Trophoblast cell (in vitro differentiated cells and primary cell): ENCODE data around the gene SLC17A9.
"Not testable (repeated sequence)": the region's sequence is repeated elsewhere in the genome, so short reads cannot be mapped to it uniquely, and the experiment has no call there.

Experiments used
- DNase-seq, 2 donors: peaks; one replicate each; pipeline ENCODE4 v3.0.0-alpha.2; 2016
- H2AFZ ChIP-seq: 2 replicates; pipeline ENCODE4 v1.6.1; 2013; ENCODE audit warnings: low read length, moderate library complexity, mild to moderate bottlenecking; ENCODE audit not compliant: insufficient read depth, poor library complexity
- H2AK5ac ChIP-seq: 2 replicates; pipeline ENCODE4 v1.6.1; 2013; ENCODE audit warnings: mild to moderate bottlenecking, low read length
- H2BK120ac ChIP-seq: 2 replicates; pipeline ENCODE4 v1.6.1; 2013; ENCODE audit warnings: low read length, mild to moderate bottlenecking, moderate library complexity; ENCODE audit not compliant: insufficient read depth, poor library complexity
- H2BK12ac ChIP-seq: 2 replicates; pipeline ENCODE4 v1.6.1; 2013; ENCODE audit warnings: mild to moderate bottlenecking, low read length, moderate library complexity
- H2BK5ac ChIP-seq: 2 replicates; pipeline ENCODE4 v1.6.1; 2013; ENCODE audit warnings: low read length, low read depth, moderate library complexity, mild to moderate bottlenecking; ENCODE audit not compliant: poor library complexity
- H3K14ac ChIP-seq: 2 replicates; pipeline ENCODE4 v1.6.1; 2013; ENCODE audit warnings: mild to moderate bottlenecking, low read length
- H3K18ac ChIP-seq: 2 replicates; pipeline ENCODE4 v1.6.1; 2013; ENCODE audit warnings: mild to moderate bottlenecking, low read length
- H3K23ac ChIP-seq: 2 replicates; pipeline ENCODE4 v1.6.1; 2013; ENCODE audit warnings: low read length
- H3K27ac ChIP-seq: 2 replicates; pipeline ENCODE4 v1.5.1; 2013; ENCODE audit warnings: low read depth, mild to moderate bottlenecking, inconsistent platforms, low read length, moderate library complexity
- H3K27me3 ChIP-seq: 2 replicates; pipeline ENCODE4 v1.6.1; 2013; ENCODE audit warnings: inconsistent platforms, mild to moderate bottlenecking, low read length, moderate library complexity; ENCODE audit not compliant: insufficient read depth
- H3K36me3 ChIP-seq, 2 experiments: 1 replicate in 1 of 2; 2 replicates in 1 of 2; pipeline ENCODE4 v1.6.1; 2013; ENCODE audit warnings: low read length in 2 of 2, mild to moderate bottlenecking in 2 of 2, moderate library complexity in 1 of 2; ENCODE audit not compliant: insufficient read depth in 2 of 2, control insufficient read depth in 1 of 2
- H3K4ac ChIP-seq: 2 replicates; pipeline ENCODE4 v1.6.1; 2013; ENCODE audit warnings: low read depth, mild to moderate bottlenecking, low read length, moderate library complexity
- H3K4me1 ChIP-seq, 2 experiments: 1 replicate in 1 of 2; 2 replicates in 1 of 2; pipeline ENCODE4 v1.6.1; 2013; ENCODE audit warnings: low read length in 2 of 2, mild to moderate bottlenecking in 2 of 2, moderate library complexity in 1 of 2; ENCODE audit not compliant: insufficient read depth in 2 of 2, control insufficient read depth in 1 of 2
- H3K4me2 ChIP-seq: 2 replicates; pipeline ENCODE4 v1.6.1; 2013; ENCODE audit warnings: inconsistent platforms, mild to moderate bottlenecking, low read length, moderate library complexity
- H3K4me3 ChIP-seq: 2 replicates; pipeline ENCODE4 v1.5.1; 2013; ENCODE audit warnings: mild to moderate bottlenecking, low read depth, low read length, inconsistent platforms
- H3K79me1 ChIP-seq: one replicate; pipeline ENCODE4 v1.6.1; 2013; ENCODE audit warnings: low read length
- H3K79me2 ChIP-seq: 2 replicates; pipeline ENCODE4 v1.6.1; 2013; ENCODE audit warnings: low read length, mild to moderate bottlenecking; ENCODE audit not compliant: control insufficient read depth, insufficient read depth, poor library complexity
- H3K9ac ChIP-seq: 2 replicates; pipeline ENCODE4 v1.6.1; 2013; ENCODE audit warnings: mild to moderate bottlenecking, low read length
- H3K9me3 ChIP-seq: 2 replicates; pipeline ENCODE4 v1.6.1; 2013; ENCODE audit warnings: low read depth, mild to moderate bottlenecking, control low read depth, inconsistent platforms, low read length; ENCODE audit not compliant: insufficient read depth
- H4K12ac ChIP-seq: 2 replicates; pipeline ENCODE4 v1.6.1; 2013; ENCODE audit warnings: low read depth, mild to moderate bottlenecking, low read length, moderate library complexity
- H4K8ac ChIP-seq: 2 replicates; pipeline ENCODE4 v1.6.1; 2013; ENCODE audit warnings: low read depth, mild to moderate bottlenecking, low read length, moderate library complexity
- H4K91ac ChIP-seq: one replicate; pipeline ENCODE4 v1.6.1; 2013; ENCODE audit warnings: low read depth, mild to moderate bottlenecking, low read length, moderate library complexity
- WGBS: extraction: QIAGEN DNeasy Blood & Tissue Kit; methylation state at CpG from one replicate; pipeline ENCODE4 v1.1.7; 2013; ENCODE audit warnings: missing lambda C conversion rate; ENCODE audit not compliant: insufficient read length, insufficient coverage; ENCODE audit errors: extremely low coverage; 5-methylcytosine and 5-hydroxymethylcytosine counted together

SLC17A9 gene

DNA sequence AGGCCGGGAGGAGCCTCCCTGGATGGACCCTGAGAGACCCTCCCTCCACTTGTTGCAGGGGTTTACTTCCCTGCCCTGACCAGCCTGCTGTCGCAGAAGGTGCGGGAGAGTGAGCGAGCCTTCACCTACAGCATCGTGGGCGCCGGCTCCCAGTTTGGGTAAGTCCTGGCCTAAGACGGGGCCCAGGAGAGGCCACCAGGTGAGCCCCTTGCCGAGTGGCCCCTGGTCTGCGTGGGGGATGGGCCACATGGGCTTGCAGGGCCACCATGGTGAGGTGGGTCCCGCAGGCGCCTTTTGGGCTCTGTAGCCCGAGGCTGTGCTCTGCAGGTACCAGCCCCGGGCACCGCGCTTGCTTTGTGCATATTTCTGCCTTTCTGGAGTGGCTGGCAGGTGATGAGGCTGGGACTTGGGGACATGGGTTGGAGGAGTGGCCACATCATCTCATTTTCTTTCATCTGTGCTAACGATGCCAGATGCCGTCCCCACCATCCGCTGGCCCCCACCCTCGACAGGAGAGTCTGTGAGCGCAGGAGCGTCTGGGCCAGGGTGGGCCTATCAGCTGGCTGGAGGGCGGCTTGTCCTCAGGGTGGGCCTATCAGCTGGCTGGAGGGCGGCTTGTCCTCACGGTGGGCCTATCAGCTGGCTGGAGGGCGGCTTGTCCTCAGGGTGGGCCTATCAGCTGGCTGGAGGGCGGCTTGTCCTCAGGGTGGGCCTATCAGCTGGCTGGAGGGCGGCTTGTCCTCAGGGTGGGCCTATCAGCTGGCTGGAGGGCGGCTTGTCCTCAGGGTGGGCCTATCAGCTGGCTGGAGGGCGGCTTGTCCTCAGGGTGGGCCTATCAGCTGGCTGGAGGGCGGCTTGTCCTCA, 8.2 kb downstream of the SLC17A9 start:
- H3K4ac ChIP-seq, H2AFZ ChIP-seq, H3K9me3 ChIP-seq, H3K79me2 ChIP-seq, H3K4me2 ChIP-seq, H3K4me3 ChIP-seq, H2AK5ac ChIP-seq, H4K91ac ChIP-seq, H2BK120ac ChIP-seq, H3K14ac ChIP-seq, H3K23ac ChIP-seq, H2BK12ac ChIP-seq, H3K36me3 ChIP-seq, H3K27ac ChIP-seq, H3K9ac ChIP-seq, H2BK5ac ChIP-seq, H3K18ac ChIP-seq, H3K4me1 ChIP-seq, H3K27me3 ChIP-seq, H3K79me1 ChIP-seq, H4K8ac ChIP-seq, H4K12ac ChIP-seq: not testable (repeated sequence)
- no CpG with 5 or more reads among the region's 31 CpGs for WGBS
- DNase-seq = peak in 1 of 2 donors; percentile 36

DNA sequence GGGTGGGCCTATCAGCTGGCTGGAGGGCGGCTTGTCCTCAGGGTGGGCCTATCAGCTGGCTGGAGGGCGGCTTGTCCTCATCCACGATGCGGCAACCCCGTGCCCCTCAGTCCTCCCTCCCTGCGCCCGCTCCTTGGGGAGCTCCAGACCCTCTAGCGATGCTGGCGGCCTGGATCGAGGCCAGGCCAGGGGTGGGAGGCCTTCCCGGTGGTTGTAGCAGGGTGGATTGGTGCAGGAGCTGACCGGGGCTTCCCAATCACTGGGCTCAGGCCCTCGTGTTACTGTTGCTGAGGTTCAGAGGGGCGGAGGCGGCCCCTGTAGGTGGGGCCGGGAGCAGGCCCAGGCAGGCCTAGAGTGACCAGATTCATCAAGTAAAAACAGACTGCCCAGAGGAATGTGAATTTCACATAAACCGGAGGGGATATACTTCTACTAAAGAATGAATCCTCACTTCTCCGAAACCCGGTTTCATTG, 8.8 kb downstream of the SLC17A9 start:
- Histone ChIP-seq H3K36me3 (peaks cover 0 to 2% of the 10 kb centered on the region in 2 experiments), H2AFZ (no peak overlapping the region), H3K79me1 (no peaks in the 10 kb centered on the region), H2BK12ac (no peak overlapping the region), H4K12ac (no peak overlapping the region), H2BK5ac (no peak overlapping the region), H3K9ac (no peak overlapping the region), H4K91ac (no peak overlapping the region), H3K14ac (no peak overlapping the region), H3K18ac (no peak overlapping the region), H3K4me3 (no peak overlapping the region), H3K23ac (no peak overlapping the region), H4K8ac (no peak overlapping the region), H2AK5ac (no peak overlapping the region), H3K27ac (no peak overlapping the region), H3K9me3 (peaks cover 10% of the 10 kb centered on the region), H3K4me2 (no peak overlapping the region), H3K4me1 (no peaks in the 10 kb centered on the region), H2BK120ac (no peak overlapping the region), H3K4ac (no peak overlapping the region), H3K79me2 (no peaks in the 10 kb centered on the region), H3K27me3 (no peaks in the 10 kb centered on the region)
- DNase-seq = no peak
- WGBS = no CpG with 5 or more reads among the region's 19 CpGs

- no peak overlapping the region for H3K18ac ChIP-seq
Observed at GRCh38 chr20:62961799-62962198, 9.3 kb downstream of the SLC17A9 start.

DNA sequence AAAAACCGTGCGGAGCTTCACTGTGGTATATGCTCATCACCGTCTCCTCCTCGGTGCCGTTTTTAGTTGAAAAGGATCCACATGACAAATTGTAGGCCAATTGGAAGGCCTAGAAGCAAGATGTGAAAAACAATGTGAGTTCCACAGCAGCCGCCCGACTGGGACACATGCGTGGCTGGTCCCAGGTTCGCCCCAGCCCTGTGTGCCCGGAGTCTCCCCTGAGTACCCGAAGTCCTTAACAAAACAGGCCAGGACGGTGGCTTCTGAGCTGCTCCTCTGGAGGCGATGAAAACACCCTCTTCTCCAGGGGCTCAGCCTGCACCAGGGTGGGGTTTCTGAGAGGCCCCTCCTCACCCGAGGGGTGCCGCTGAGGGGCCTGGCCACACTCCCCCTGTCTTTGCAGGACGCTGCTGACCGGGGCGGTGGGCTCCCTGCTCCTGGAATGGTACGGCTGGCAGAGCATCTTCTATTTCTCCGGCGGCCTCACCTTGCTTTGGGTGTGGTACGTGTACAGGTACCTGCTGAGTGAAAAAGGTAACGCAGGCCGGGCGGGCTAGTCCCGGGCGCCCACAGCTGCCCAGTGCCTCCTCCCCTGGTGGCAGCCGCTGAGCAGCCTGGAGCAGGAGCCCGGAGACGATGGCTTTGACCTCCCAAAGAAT, 9.8 kb downstream of the SLC17A9 start:
- no CpG with 5 or more reads among the region's 30 CpGs for WGBS
- no peak overlapping the region for H3K4me2 ChIP-seq
- no peak overlapping the region for H4K12ac ChIP-seq
- no peaks in the 10 kb centered on the region for H3K79me1 ChIP-seq
- H2BK12ac ChIP-seq = no peak overlapping the region
- no peak overlapping the region for H3K4me3 ChIP-seq
- H4K91ac ChIP-seq = no peak overlapping the region
- no peak overlapping the region for H2AK5ac ChIP-seq
- H3K23ac ChIP-seq = no peak overlapping the region
- no peak overlapping the region for H2AFZ ChIP-seq
- H3K14ac ChIP-seq = no peak overlapping the region
- DNase-seq = no peak
- no peaks in the 10 kb centered on the region for H3K4me1 ChIP-seq
- H2BK120ac ChIP-seq = no peak overlapping the region
- H4K8ac ChIP-seq = no peak overlapping the region
- no peak overlapping the region for H3K9ac ChIP-seq
- no peak overlapping the region for H2BK5ac ChIP-seq
- H3K79me2 ChIP-seq = no peaks in the 10 kb centered on the region
- no peak overlapping the region for H3K27ac ChIP-seq
- H3K18ac ChIP-seq = no peak overlapping the region
- H3K27me3 ChIP-seq = no peaks in the 10 kb centered on the region
- H3K36me3 ChIP-seq = peaks cover 0 to 2% of the 10 kb centered on the region in 2 experiments
- peaks cover 10% of the 10 kb centered on the region for H3K9me3 ChIP-seq
- H3K4ac ChIP-seq = no peak overlapping the region

More at GRCh38 chr20:62961799-62962198, 9.3 kb downstream of the SLC17A9 start:
- Histone ChIP-seq H3K9ac (no peak overlapping the region), H2AK5ac (no peak overlapping the region), H4K8ac (no peak overlapping the region), H2BK120ac (no peak overlapping the region), H3K9me3 (peaks cover 10% of the 10 kb centered on the region), H3K4me2 (no peak overlapping the region), H3K4me3 (no peak overlapping the region), H3K4me1 (no peaks in the 10 kb centered on the region), H3K79me2 (no peaks in the 10 kb centered on the region), H2BK5ac (no peak overlapping the region), H3K27me3 (no peaks in the 10 kb centered on the region), H3K79me1 (no peaks in the 10 kb centered on the region), H2AFZ (no peak overlapping the region), H3K36me3 (peaks cover 0 to 2% of the 10 kb centered on the region in 2 experiments), H4K91ac (no peak overlapping the region), H3K4ac (no peak overlapping the region), H3K27ac (no peak overlapping the region), H2BK12ac (no peak overlapping the region), H3K14ac (no peak overlapping the region), H4K12ac (no peak overlapping the region), H3K23ac (no peak overlapping the region)
- no peak for DNase-seq
- no CpG with 5 or more reads among the region's 8 CpGs for WGBS
